Natural killer cell treated with Interleukin-12 subunit alpha and Interleukin-12 subunit beta and Interleukin-15 and Interleukin-18, amount 100 ng/mL, for 72 hours (primary cell): ENCODE measurements around the gene SP6. TPM values are rescaled to one million over a fixed set of nuclear protein-coding genes. Genes with fewer than 3 reads are reported as not detected.
A peak's percentile ranks its signal among the peaks of the same experiment; 100 is the strongest.

Experiments
- ATAC-seq, 2 donors: fragments of 150-1000 bp; cut with Tn5 transposase in 1 of 2; sonication (Bioruptor Pico), chemical (Tn5 transposase) in 1 of 2; 2 replicates each; pipeline ENCODE4 v1.10.0; 2021
- DNase-seq: peaks from one replicate; pipeline ENCODE4 v3.0.0; 2022; ENCODE audit warnings: low spot score
- H3K27ac Mint-ChIP-seq, 2 donors: 1 replicate in 1 of 2; 2 replicates in 1 of 2; pipeline ENCODE4 v1.8.0; 2022; ENCODE audit warnings: mixed read lengths in 2 of 2, mild to moderate bottlenecking in 1 of 2, moderate library complexity in 1 of 2
- H3K27me3 Mint-ChIP-seq, 2 donors: 1 replicate in 1 of 2; 2 replicates in 1 of 2; pipeline ENCODE4 v1.8.0; 2022; ENCODE audit warnings: mixed read lengths in 2 of 2
- H3K36me3 Mint-ChIP-seq: one replicate; pipeline ENCODE4 v1.8.0; 2022; ENCODE audit warnings: mixed read lengths
- H3K4me1 Mint-ChIP-seq, 2 donors: 1 replicate in 1 of 2; 2 replicates in 1 of 2; pipeline ENCODE4 v1.8.0; 2022; ENCODE audit warnings: low read depth in 2 of 2, mixed read lengths in 2 of 2, mild to moderate bottlenecking in 1 of 2
- H3K4me3 Mint-ChIP-seq: one replicate; pipeline ENCODE4 v1.8.0; 2022; ENCODE audit warnings: mixed read lengths
- H3K9me3 Mint-ChIP-seq: 2 replicates; pipeline ENCODE4 v1.8.0; 2022; ENCODE audit warnings: mixed read lengths
- total RNA-seq, 2 donors: library from RNA; stranded (reverse); gene quantifications; one replicate each; pipeline ENCODE4 v1.2.3, GENCODE V29; 2022

Gene SP6
- total RNA-seq, 2 donors from 2014 or later = 0.24 TPM; not detected in 1

DNA sequence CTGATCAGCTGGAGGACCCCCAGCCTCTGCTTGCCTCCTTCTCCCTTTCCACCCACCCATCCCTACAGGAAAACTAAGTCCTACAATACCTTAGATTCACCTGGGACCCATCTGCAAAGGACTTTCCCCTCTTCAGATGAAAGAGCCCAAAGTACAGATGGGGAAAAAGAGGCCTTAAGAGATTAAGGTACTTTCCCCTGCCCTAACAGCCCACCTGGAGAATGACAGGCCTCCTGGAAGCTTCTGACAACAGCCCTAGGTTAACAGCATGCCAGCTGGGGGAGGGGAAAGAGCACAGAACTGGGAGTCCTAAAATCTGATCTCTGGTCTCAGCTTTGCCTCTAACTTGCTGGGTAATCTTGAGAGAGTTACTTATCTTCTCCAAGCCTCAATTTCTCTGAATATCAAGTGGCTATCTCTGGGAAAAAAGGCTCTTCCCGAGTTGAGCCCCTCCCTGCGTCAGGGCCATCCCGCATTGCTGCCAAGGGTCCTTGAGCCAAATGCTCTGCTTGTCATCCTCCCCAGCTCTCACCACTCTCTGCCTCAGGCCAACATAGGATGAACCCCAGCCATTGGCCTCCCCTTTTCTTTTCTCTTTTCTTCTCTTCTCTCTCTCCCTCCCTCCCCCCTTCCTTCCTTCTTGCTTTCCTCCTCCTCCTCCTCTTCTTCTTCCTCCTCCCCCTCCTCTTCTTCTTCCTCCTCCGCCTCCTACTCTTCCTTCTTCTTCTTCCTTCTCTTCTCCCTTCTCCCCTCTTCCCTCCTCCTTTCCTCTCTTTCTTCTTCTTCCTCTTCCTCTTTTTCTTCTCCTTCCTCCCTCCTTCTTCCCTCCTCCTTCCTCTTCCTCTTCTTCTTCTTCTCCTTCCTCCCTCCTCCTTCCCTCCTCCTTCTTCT is 22.5 kb upstream of the SP6 start:
- Mint-ChIP-seq H3K4me1 (peaks cover 0 to 24% of the 10 kb centered on the region in 2 donors), H3K4me3 (no peak overlapping the region), H3K27me3 (peaks cover 32 to 43% of the 10 kb centered on the region in 2 donors), H3K27ac (peak overlapping the region in 1 of 2 donors; percentile 80), H3K9me3 (no peaks in the 10 kb centered on the region), H3K36me3 (no peaks in the 10 kb centered on the region)
- no peak for DNase-seq
- no peak for ATAC-seq

DNA sequence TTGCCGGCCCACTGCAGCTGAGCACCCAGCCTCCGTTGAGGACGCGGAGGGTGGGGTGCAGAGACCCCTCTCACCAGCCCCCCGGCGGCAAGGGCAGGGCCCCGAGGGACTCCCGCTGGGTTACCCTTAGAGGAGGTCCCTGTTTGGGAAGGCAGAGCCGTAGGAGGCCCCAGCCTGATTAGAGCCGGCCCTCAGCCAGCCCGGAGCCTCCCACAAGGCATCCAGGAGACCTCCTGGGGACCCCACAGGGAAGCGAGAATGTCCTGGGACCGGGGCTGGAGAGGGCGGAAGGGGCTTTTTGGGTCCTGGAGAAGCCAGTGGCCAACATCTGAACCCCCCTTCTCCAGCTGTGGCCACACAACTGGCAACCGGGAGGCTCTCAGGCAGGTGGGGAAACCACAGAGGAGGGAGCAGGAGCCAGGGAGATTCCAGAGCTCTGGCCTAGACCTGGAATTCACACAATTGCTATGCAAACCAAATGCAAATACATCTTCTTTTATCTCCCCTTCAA is 21.7 kb upstream of the SP6 start:
- Mint-ChIP-seq H3K4me3 (no peak overlapping the region), H3K27me3 (peaks cover 28 to 43% of the 10 kb centered on the region in 2 donors), H3K36me3 (no peaks in the 10 kb centered on the region), H3K9me3 (no peaks in the 10 kb centered on the region), H3K4me1 (peaks cover 0 to 21% of the 10 kb centered on the region in 2 donors), H3K27ac (peak overlapping the region in 1 of 2 donors; percentile 80)
- ATAC-seq = peak in 1 of 2 donors; percentile 40
- no peak for DNase-seq

DNA sequence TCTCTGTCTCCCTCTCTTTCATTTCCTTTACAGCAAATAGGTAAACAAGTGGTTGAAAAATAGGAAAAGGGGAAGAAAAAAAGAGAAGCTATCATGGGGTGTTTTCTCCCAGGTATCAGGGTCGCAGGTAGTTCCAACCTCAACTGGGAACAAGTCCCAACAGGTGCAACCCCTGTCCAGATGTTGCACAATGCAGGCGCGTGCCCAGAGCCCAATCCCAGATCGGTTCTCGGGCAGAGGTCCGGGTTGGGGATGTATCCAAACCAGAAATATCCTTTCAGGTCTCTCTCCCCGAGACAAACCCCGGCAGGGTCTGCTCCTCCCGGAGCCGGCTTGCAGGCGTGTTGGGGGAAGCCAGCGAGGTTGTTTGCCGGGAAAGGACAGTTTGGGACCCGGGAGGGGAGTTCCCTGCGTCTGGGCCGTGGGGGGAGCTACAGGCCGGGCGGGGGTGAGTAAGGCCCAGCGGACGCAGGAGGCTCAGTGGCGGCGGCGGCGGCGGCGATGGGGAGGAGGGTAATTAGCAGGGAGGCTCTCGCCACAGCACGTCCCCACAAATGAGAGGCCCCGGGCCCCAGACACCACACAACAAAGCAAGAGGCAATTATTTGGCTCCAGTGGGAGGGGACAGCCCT is 21.2 kb upstream of the SP6 start:
- peaks cover 0 to 21% of the 10 kb centered on the region in 2 donors for H3K4me1 Mint-ChIP-seq
- no peak overlapping the region for H3K4me3 Mint-ChIP-seq
- no peaks in the 10 kb centered on the region for H3K9me3 Mint-ChIP-seq
- H3K27me3 Mint-ChIP-seq = peaks cover 28 to 43% of the 10 kb centered on the region in 2 donors
- ATAC-seq = peak; percentile 62 to 86
- DNase-seq = peak; percentile 81
- peak overlapping the region in 1 of 2 donors; percentile 80 for H3K27ac Mint-ChIP-seq
- H3K36me3 Mint-ChIP-seq = no peaks in the 10 kb centered on the region

DNA sequence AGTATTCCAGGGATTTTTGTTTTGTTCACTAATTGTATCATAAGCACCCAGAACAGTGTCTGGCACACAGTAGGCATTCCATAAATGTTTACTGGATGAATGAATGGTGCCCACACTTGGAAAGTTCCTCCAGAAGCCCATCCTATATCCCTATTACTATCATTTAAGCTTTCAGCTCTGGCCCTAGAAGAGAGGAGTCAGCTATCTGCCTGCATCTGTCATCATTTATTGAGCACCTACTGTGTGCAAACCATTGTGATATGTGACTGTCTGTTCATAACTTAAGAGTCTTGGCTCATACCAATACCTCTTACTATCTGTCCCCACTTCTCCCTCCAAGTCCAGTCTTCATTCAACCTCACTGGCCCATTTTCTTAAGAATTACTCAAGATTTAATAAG is 20.1 kb upstream of the SP6 start:
- DNase-seq = no peak
- no peaks in the 10 kb centered on the region for H3K36me3 Mint-ChIP-seq
- ATAC-seq = no peak
- H3K27me3 Mint-ChIP-seq = peaks cover 32 to 45% of the 10 kb centered on the region in 2 donors
- no peaks in the 10 kb centered on the region for H3K9me3 Mint-ChIP-seq
- peak overlapping the region in 1 of 2 donors; percentile 80 for H3K27ac Mint-ChIP-seq
- H3K4me1 Mint-ChIP-seq = peaks cover 0 to 21% of the 10 kb centered on the region in 2 donors
- no peak overlapping the region for H3K4me3 Mint-ChIP-seq

DNA sequence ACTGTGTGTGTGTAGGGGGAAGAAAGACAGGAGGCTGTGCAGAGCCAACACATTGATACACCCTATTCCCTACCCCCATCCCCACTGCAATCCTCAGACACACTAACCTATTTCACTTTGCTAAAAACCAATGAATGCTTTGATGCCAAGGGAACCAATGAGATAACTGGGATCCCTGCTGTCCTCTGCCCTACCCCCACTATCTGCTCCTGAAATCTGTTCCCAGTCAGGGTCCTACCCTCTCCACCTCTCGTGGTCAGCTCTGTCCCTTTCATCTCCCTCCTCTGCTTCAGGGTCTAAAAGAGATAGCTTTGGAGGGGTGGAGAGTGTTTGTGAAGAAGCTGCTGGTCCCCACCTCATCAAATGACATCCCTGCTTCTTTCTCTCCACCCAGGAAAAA is 19.1 kb upstream of the SP6 start:
- ATAC-seq = no peak
- Mint-ChIP-seq H3K27me3 (peaks cover 34 to 39% of the 10 kb centered on the region in 2 donors), H3K4me3 (no peak overlapping the region), H3K9me3 (no peaks in the 10 kb centered on the region), H3K4me1 (peaks cover 0 to 21% of the 10 kb centered on the region in 2 donors), H3K36me3 (no peaks in the 10 kb centered on the region), H3K27ac (peak overlapping the region in 1 of 2 donors; percentile 18)
- DNase-seq = no peak

DNA sequence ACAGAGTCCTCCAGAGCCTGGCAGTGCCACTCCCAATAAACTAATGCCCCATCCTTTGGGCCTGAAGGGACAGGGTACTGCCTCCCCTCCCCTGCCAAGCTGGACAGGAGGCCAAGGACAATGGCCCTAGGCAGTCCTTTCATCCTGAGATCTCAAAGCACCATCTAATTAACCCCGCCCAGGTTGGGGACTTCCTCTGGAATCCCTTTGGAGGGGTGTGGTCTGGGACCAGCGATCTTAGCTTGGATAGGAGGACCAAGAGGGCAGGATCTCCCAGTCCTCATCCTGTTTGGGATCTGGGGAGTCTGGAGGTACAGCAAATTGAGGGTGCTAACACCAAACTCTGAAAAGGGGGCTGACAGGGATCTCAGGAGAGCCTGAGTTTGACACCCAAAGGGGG is 18.2 kb upstream of the SP6 start:
- ATAC-seq = no peak
- peaks cover 0 to 17% of the 10 kb centered on the region in 2 donors for H3K4me1 Mint-ChIP-seq
- no peak for DNase-seq
- H3K4me3 Mint-ChIP-seq = no peak overlapping the region
- no peaks in the 10 kb centered on the region for H3K36me3 Mint-ChIP-seq
- H3K9me3 Mint-ChIP-seq = no peaks in the 10 kb centered on the region
- H3K27ac Mint-ChIP-seq = no peak overlapping the region
- peaks cover 31 to 34% of the 10 kb centered on the region in 2 donors for H3K27me3 Mint-ChIP-seq

DNA sequence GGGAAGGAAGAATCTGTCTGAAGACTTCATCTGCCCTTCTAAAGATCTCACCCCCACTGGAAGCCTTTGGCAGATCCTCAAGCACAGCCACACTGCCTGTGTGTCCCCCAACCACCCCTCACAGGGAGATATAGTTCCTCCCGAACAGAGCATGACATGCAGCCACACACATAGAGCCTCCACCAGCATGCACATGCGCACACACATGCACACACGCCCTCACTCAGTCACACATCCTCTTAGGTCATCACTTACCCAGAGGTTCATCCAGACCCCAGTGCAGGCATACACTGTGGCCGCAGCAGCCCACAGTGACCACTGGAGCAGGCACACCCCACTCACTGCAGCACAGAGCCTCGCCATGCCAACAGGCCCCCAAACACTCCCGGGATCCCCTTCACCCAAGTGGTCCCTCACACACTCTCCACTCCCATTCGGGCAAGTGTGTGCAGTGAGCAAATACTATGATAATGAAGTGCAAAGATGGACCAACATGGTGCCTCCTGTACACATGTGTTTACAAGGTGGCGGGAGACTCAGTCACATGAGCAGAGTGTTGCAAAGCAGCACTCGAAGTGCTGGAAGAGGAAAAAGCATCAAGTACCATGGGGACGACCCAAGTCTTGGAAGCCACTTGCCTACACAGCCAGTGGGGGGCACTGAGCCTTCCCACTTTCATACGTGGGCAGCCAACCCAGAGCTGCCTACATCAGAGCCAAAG is 17.0 kb upstream of the SP6 start:
- DNase-seq = no peak
- H3K4me1 Mint-ChIP-seq = peaks cover 0 to 11% of the 10 kb centered on the region in 2 donors
- H3K27me3 Mint-ChIP-seq = peaks cover 24 to 28% of the 10 kb centered on the region in 2 donors
- ATAC-seq = no peak
- no peak overlapping the region for H3K27ac Mint-ChIP-seq
- H3K4me3 Mint-ChIP-seq = no peak overlapping the region
- H3K9me3 Mint-ChIP-seq = no peaks in the 10 kb centered on the region
- no peaks in the 10 kb centered on the region for H3K36me3 Mint-ChIP-seq

DNA sequence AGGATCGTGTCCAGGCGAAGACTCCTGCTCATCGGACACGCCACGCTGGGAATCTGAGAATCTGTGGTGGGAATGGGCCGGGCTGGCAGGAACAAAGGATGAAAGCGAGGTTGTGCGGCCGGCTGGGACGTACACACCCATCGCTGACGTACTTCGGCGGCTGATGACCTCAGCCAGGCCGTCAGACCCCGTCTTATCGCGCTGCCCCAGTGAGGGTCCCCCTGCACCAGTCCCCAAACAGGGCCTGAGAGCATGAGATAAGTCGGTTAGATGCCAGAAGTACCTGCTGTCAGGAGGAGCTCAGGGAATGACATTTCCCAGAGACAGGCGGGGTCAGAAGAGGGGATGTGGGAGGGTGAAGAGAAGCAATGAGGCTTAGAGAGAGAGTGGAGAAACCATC is 16.0 kb upstream of the SP6 start:
- H3K36me3 Mint-ChIP-seq = no peaks in the 10 kb centered on the region
- DNase-seq (no peak), ATAC-seq (no peak)
- no peaks in the 10 kb centered on the region for H3K9me3 Mint-ChIP-seq
- H3K4me3 Mint-ChIP-seq = no peak overlapping the region
- H3K4me1 Mint-ChIP-seq = peaks cover 0 to 10% of the 10 kb centered on the region in 2 donors
- peaks cover 21 to 26% of the 10 kb centered on the region in 2 donors for H3K27me3 Mint-ChIP-seq
- H3K27ac Mint-ChIP-seq = no peak overlapping the region

DNA sequence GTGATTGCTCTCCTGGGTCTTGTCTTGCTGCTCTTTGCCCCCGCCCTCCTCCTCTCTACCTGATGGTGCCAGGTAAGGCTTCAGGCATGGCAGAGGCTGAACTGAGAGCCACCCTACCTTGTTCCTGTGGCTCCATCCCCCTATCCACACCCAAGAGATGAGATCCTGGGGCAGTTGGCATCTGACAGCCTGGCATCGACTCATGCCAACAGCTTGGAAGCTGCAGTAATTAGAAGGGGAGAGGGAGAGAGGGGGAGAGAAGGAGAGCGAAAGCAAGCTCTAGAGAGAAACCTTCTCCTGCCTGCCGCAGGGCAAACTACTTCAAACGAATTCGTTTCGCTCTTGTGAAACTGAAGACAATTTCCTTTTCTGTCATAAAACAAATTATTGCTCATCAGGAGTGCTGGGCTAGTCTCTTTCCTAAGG is 13.8 kb upstream of the SP6 start:
- H3K27ac Mint-ChIP-seq = peak overlapping the region in 1 of 2 donors; percentile 4

DNA sequence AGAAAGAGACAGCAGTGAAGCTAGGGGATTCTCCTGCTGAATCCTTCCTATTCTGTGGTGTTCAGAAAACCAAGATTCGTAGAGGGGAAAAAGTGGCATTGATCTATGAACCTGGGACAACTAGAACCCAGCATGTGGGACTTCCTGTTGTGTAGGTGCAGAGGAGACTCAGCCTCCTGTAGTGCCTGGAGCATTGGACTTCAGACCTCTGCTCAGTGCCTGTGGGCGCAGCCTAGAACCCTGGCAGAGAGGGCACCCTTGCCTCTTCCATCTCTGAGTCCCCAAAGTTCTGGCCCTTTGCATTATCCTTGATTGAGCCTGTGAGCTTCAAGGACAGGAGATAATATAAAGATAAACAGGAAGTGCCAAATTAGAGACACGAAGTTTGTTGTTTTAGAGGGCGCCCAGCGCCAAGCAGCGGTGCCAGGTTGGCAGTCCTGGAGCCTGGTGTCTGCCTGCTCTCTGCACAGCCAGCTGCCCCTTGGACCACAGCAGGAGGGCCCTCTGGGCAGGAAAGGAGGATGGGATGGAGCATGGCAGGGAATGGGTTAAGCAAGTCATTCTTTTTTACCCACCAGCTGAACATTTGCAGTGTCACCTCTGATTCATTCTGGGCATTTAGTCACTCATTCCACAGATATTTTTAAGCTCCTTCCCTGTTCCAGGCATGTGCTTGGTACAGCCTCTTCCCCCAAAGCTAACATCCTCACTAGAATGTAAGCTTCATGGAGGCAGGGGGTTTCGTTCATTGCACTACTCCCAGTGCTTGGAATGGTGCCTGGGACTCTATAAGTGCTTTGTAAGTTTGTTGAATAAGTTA is 11.9 kb upstream of the SP6 start:
- DNase-seq (no peak), ATAC-seq (no peak)
- H3K36me3 Mint-ChIP-seq = no peaks in the 10 kb centered on the region
- no peaks in the 10 kb centered on the region for H3K9me3 Mint-ChIP-seq
- no peaks in the 10 kb centered on the region for H3K4me1 Mint-ChIP-seq
- H3K4me3 Mint-ChIP-seq = no peak overlapping the region
- no peak overlapping the region for H3K27ac Mint-ChIP-seq
- H3K27me3 Mint-ChIP-seq = peaks cover 29% of the 10 kb centered on the region in 2 donors

More for the DNA sequence above, 13.8 kb upstream of the SP6 start:
- Mint-ChIP-seq H3K4me1 (peaks cover 0 to under 1% of the 10 kb centered on the region in 2 donors), H3K9me3 (no peaks in the 10 kb centered on the region), H3K27me3 (peaks cover 13 to 20% of the 10 kb centered on the region in 2 donors), H3K36me3 (no peaks in the 10 kb centered on the region), H3K4me3 (no peak overlapping the region)
- no peak for DNase-seq
- no peak for ATAC-seq

DNA sequence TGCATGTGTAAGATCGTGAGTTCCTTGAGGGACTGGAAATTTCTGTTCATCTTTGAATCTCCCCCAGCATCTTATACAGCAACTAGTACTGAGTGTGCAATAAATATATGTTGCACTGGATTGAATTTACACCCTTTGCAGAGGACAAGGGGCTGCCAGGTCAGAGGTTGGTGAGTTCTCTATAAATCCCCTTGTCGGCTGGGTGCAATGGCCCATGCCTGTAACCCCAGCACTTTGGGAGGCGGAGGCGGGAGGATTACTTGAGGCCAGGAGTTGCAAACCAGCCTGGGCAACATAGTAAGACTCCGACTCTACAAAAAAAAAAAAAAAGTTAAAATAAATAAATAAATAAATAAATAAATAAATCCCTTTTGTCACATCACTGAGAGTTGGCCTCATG is 9.4 kb upstream of the SP6 start:
- Mint-ChIP-seq H3K36me3 (no peaks in the 10 kb centered on the region), H3K4me1 (peaks cover 0 to 3% of the 10 kb centered on the region in 2 donors), H3K4me3 (no peak overlapping the region), H3K9me3 (no peaks in the 10 kb centered on the region), H3K27ac (no peak overlapping the region), H3K27me3 (peaks cover 32 to 35% of the 10 kb centered on the region in 2 donors)
- ATAC-seq = no peak
- no peak for DNase-seq

DNA sequence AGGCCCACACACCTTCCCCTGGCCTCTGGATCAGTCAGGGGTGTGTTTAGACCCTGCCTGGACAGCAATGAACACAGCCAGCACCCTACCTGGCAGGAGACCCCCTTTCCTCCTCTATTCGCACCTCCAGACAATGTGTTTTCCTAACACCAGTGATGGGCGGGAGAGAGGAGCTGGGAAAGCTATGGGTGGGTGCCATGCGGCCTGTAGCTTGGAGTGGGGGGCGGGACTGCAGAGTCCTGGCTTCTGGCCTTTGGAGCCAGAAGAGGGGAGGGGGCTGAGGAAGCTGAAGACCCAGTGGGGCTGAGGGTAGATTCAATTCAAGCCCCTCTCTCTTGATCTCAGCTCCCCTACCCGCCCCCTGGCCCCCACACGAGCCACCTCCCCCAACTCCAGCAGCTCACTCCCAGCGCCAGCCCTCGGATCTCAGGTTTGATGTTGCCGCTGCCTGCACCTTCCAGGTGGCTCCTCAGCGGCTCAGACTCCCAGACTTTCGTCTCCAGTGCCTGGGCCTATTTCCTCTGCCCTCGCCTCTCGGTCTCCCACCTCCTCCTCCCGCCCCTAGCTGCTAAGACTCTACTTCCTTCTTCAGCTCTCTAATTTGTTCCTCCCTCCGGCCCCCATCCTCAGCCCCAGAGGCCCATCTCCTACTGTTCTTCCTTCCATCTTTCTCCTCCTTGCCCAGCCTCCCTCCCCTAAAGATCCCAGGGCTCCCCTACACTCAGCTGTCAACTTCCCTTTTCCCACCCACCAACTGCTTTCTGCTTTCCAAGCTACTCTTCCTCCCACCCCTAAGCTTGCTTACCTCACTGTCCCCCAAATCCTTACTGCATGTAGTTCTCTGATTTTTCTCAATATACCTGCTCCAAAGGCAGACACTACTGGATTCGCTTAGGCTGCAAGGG is 6.8 kb upstream of the SP6 start:
- Mint-ChIP-seq H3K9me3 (no peaks in the 10 kb centered on the region), H3K27me3 (peaks cover 52 to 61% of the 10 kb centered on the region in 2 donors), H3K36me3 (no peaks in the 10 kb centered on the region), H3K27ac (no peak overlapping the region), H3K4me1 (peaks cover 0 to 14% of the 10 kb centered on the region in 2 donors), H3K4me3 (no peak overlapping the region)
- DNase-seq (no peak), ATAC-seq (peak in 1 of 2 donors; percentile 11)
